HepG2 (cell line): Measurements from ENCODE around the gene CARD16.

Experiments used
- CTCF ChIP-seq: sonication (generic); formaldehyde crosslinking; IDR thresholded peaks from 2 replicates; pipeline ENCODE4 v1.5.0; 2020; ENCODE audit warnings: mild to moderate bottlenecking, missing genetic modification reagents, moderate library complexity
- KAT7 ChIP-seq: IDR thresholded peaks from 2 replicates; pipeline ENCODE4 v1.6.1; 2018; ENCODE audit warnings: borderline replicate concordance, missing compliant biosample characterization
- MTA3 ChIP-seq: sonication (generic); formaldehyde crosslinking; IDR thresholded peaks from 2 replicates; pipeline ENCODE4 v1.4.0; 2020; ENCODE audit warnings: missing genetic modification reagents
- MYC ChIP-seq: sonication (generic); formaldehyde crosslinking; IDR thresholded peaks from 2 replicates; pipeline ENCODE4 v1.9.0; 2021; ENCODE audit warnings: missing genetic modification reagents, borderline replicate concordance
- NFRKB ChIP-seq: fragments of 450-650 bp; IDR thresholded peaks from 2 replicates; pipeline ENCODE4 v1.6.1; 2017
- PITX1 ChIP-seq: sonication (generic); formaldehyde crosslinking; IDR thresholded peaks from 2 replicates; pipeline ENCODE4 v1.5.1; 2020; ENCODE audit warnings: mild to moderate bottlenecking, missing genetic modification reagents
- TCF7L2 ChIP-seq: IDR thresholded peaks from 2 replicates; pipeline ENCODE4 v1.6.1; 2011; ENCODE audit warnings: mild to moderate bottlenecking, low read depth, low read length, moderate library complexity
- ZBTB21 ChIP-seq: sonication (generic); formaldehyde crosslinking; IDR thresholded peaks from 2 replicates; pipeline ENCODE4 v1.4.0; 2020; ENCODE audit warnings: missing genetic modification reagents
- ZFP36L2 ChIP-seq: sonication (generic); formaldehyde crosslinking; IDR thresholded peaks from 2 replicates; pipeline ENCODE4 v1.4.0; 2020; ENCODE audit warnings: missing genetic modification reagents
- ZNF354B ChIP-seq: sonication (generic); formaldehyde crosslinking; IDR thresholded peaks from 2 replicates; pipeline ENCODE4 v1.8.0; 2022; ENCODE audit warnings: mild to moderate bottlenecking, missing genetic modification reagents
- TF ChIP-seq, protein P1 (sequence below): sonication (generic); formaldehyde crosslinking; IDR thresholded peaks from 2 replicates; pipeline ENCODE4 v1.4.0; 2020; ENCODE audit warnings: mild to moderate bottlenecking, missing genetic modification reagents

DNA sequence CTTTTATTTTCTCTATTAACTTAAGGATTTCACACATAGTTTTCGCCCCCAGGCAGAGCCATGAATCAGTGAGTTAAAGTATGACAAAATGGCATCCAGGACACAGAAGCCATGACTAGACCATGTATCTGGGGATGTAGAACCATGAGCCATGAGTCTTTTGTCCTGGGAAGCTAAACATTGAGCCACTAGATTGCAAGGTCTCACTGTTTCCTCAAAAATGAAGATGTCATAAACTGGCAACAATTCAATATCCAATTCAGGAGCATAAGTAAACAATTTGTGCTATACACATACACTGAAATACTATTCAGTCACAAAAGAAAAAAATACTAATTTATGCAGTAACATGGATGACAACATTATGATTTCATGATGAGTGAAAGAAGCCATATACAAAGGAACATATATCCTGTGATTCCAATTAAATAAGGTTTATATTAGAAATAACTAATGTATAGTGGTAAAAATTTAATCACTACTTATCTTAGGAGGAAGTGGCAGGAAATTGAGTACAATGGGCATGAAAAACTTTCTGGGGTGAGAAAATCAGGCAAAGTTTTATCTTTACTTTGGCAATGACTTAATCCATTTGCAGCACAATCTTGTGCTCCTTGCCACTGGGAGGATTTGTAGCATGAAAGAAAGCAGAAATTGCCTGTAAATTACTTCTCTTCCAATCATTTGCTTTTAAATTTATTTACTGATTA is 28.5 kb upstream of the CARD16 start:
- TF ChIP-seq CTCF (CRISPR knock-in tag) (no peak), KAT7 (CRISPR knock-in tag) (no peak), PITX1 (CRISPR knock-in tag) (no peak), TCF7L2 (no peak), ZBTB21 (CRISPR knock-in tag) (no peak), ZNF354B (CRISPR knock-in tag) (no peak), NFRKB (no peak), MTA3 (CRISPR knock-in tag) (no peak), ZFP36L2 (CRISPR knock-in tag) (no peak), MYC (no peak)
- TF ChIP-seq, protein P1, sequence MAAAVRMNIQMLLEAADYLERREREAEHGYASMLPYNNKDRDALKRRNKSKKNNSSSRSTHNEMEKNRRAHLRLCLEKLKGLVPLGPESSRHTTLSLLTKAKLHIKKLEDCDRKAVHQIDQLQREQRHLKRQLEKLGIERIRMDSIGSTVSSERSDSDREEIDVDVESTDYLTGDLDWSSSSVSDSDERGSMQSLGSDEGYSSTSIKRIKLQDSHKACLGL (CRISPR knock-in tag), result no peak
